ENCODE measurements around the gene GRK5.

DNA sequence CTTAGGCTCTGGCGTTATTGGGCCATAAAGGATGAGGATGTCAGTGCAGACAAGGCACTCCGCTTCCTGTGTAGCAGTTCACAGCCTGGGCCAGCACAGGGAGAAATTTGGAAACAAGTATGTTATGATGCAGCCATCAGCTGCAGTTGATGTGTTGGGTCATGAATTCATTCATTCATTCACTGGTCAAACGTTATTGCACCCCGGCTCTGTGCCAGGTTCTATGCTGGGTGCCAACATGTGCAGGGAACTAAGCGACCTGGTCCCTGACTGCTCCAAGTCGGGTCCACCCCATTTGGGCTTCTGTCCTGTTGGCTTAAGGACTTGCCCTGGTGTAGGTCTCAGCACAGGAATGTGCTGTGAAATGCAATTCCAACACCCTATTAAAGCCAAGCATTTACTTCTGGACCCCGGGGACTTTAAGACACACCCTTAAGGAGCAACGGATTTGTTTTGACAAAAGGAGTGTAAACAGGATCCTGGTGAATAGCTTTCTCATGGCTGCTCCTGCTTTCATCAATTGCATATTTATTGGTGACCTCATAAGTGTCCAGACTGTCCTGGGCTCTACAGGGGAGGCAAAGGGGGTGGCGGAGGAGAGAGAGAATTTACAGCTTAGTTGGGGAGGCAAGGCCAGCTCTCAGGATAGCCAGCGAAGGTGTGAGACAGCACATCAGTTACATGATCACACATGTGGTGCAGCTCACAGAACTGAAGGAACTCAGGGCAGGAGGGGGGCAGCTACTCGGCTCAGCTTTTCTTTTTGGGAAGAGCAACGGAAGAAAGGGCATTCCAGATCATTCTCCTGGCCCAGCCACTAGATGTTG, 158.6 kb downstream of the GRK5 start:
- TF ChIP-seq, protein P1, sequence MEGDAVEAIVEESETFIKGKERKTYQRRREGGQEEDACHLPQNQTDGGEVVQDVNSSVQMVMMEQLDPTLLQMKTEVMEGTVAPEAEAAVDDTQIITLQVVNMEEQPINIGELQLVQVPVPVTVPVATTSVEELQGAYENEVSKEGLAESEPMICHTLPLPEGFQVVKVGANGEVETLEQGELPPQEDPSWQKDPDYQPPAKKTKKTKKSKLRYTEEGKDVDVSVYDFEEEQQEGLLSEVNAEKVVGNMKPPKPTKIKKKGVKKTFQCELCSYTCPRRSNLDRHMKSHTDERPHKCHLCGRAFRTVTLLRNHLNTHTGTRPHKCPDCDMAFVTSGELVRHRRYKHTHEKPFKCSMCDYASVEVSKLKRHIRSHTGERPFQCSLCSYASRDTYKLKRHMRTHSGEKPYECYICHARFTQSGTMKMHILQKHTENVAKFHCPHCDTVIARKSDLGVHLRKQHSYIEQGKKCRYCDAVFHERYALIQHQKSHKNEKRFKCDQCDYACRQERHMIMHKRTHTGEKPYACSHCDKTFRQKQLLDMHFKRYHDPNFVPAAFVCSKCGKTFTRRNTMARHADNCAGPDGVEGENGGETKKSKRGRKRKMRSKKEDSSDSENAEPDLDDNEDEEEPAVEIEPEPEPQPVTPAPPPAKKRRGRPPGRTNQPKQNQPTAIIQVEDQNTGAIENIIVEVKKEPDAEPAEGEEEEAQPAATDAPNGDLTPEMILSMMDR (IDR thresholded peaks at IDR 0.05) = no peak
- no peak for TF ChIP-seq POLR2A (IDR thresholded peaks at IDR 0.05)

All from right lobe of liver (tissue), 4 donors.